ENCODE results near the gene FOSL1.

The FOSL1 gene

GRCh38 chr11:65891219-65892136 lies 8.7 kb downstream of the FOSL1 start:
- TF ChIP-seq, protein P1, sequence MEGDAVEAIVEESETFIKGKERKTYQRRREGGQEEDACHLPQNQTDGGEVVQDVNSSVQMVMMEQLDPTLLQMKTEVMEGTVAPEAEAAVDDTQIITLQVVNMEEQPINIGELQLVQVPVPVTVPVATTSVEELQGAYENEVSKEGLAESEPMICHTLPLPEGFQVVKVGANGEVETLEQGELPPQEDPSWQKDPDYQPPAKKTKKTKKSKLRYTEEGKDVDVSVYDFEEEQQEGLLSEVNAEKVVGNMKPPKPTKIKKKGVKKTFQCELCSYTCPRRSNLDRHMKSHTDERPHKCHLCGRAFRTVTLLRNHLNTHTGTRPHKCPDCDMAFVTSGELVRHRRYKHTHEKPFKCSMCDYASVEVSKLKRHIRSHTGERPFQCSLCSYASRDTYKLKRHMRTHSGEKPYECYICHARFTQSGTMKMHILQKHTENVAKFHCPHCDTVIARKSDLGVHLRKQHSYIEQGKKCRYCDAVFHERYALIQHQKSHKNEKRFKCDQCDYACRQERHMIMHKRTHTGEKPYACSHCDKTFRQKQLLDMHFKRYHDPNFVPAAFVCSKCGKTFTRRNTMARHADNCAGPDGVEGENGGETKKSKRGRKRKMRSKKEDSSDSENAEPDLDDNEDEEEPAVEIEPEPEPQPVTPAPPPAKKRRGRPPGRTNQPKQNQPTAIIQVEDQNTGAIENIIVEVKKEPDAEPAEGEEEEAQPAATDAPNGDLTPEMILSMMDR (IDR thresholded peaks at IDR 0.05; ENCODE audit: insufficient read depth, low read length, missing control alignments) = peak; percentile 37
- ChIA-PET POLR2A (interaction anchor here (0.7 to 8.7 kb wide), 13 partner anchors 8 to 233 kb away, joined by 3 to 136 read pairs (median 5); partner anchors contain the start of genes C11orf68, CFL1, DRAP1 and FOSL1), CTCF (interaction anchor here (0.9 to 33.3 kb wide), 7 partner anchors 9 to 88 kb away, joined by 3 to 1090 read pairs (median 20); partner anchors contain the start of genes C11orf68, CTSW, EFEMP2 and FOSL1)
- DNase-seq (ENCODE audit: low read depth, low spot score) = no peak
- peak overlapping the region; percentile 73 for H3K4me3 ChIP-seq (ENCODE audit: low read depth, low read length)

DNA sequence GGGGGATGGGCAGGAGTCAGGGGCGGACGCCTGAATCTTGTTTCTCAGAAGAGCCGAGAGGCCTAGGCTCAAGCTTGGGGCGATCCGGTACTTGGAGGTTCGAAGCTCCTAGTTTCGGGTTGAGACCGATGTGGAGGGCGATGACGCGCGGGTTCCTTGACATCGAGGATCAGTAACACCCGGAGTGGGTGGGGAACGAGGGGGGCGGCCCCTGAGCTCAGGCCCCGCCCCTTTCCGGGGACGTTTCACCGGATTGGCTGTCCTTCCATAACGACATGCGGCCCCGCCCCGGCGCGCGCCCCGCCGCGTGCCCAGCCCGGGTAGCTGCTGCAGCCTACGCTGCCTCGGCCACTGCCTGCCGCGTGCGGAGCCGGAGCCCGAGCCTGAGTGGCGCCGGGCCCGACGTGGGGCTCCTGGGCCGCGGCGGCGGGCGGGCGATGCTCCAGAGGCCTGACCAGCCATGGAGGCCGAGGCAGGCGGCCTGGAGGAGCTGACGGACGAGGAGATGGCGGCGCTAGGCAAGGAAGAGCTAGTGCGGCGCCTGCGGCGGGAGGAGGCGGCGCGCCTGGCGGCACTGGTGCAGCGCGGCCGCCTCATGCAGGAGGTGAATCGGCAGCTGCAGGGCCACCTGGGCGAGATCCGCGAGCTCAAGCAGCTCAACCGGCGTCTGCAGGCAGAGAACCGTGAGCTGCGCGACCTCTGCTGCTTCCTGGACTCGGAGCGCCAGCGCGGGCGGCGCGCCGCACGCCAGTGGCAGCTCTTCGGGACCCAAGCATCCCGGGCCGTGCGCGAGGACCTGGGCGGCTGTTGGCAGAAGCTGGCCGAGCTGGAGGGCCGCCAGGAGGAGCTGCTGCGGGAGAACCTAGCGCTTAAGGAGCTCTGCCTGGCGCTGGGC lies 9.6 kb downstream of the FOSL1 start, which contains the start of gene CCDC85B:
CCDC85B (plus strand) TSS at position 350 of the 895 bp plus-strand sequence; CDS start at position 461, 111 bp downstream.
- peak; percentile 66 for DNase-seq (ENCODE audit: low read depth, low spot score)
- TF ChIP-seq, protein P1 (IDR thresholded peaks at IDR 0.05; ENCODE audit: insufficient read depth, low read length, missing control alignments) = peak; percentile 21
- ChIA-PET CTCF (interaction anchor here (0.9 to 33.3 kb wide), 18 partner anchors 9 to 185 kb away, joined by 3 to 1090 read pairs (median 9); partner anchors contain the start of genes C11orf68, CTSW, EFEMP2 and FOSL1), POLR2A (interaction anchor here (0.7 to 8.7 kb wide), 18 partner anchors 9 to 232 kb away, joined by 3 to 136 read pairs (median 4); partner anchors contain the start of genes C11orf68, CFL1, DRAP1 and FOSL1)
- H3K4me3 ChIP-seq (ENCODE audit: low read depth, low read length) = peak within 1 kb of the TSS; percentile 73

GRCh38 chr11:65888163-65888814 lies 11.9 kb downstream of the FOSL1 start, which contains the start of gene FIBP:
FIBP (minus strand) TSS chr11:65888471; CDS start chr11:65888418, 53 bp downstream.
- peak; percentile 75 for DNase-seq (ENCODE audit: low read depth, low spot score)
- peak within 1 kb of the TSS; percentile 94 for H3K4me3 ChIP-seq (ENCODE audit: low read depth, low read length)
- CTCF ChIA-PET = interaction anchor here (0.7 to 33.3 kb wide), 31 partner anchors 16 to 380 kb away, joined by 3 to 1090 read pairs (median 5); partner anchors contain the start of genes AP5B1, BANF1, C11orf68 and CFL1
- TF ChIP-seq, protein P1 (IDR thresholded peaks at IDR 0.05; ENCODE audit: insufficient read depth, low read length, missing control alignments) = no peak
- POLR2A ChIA-PET = interaction anchor here (0.6 to 8.7 kb wide), 14 partner anchors 9 to 117 kb away, joined by 3 to 136 read pairs (median 5); partner anchors contain the start of genes C11orf68, CFL1, DRAP1 and FOSL1

DNA sequence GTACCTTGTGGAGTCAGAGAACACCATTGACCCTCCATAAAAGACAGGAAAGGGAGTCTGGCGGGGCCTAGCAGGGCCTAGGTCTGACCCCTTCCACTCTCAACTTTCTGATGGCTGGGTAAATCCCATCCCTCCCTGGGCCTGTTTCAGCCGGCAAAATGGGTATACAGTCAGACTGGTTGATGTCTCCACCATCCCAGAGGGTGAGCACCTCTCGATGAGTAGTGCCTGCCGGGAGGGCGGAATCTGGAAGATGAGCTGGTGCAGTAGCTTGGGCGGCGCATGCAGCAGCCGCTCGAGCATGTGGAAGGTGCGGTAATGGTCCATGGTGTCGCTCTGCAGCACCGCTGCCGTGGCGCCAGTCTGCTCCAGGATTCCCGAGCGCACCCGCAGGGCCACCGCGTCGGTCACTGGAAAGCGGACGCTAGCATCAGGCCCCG lies 12.4 kb downstream of the FOSL1 start:
- DNase-seq (ENCODE audit: low read depth, low spot score) = no peak
- ChIA-PET POLR2A (interaction anchor here (0.6 to 8.7 kb wide), 10 partner anchors 9 to 118 kb away, joined by 3 to 136 read pairs (median 6); partner anchors contain the start of genes C11orf68, CFL1, DRAP1 and FOSL1), CTCF (interaction anchor here (0.7 to 33.3 kb wide), 24 partner anchors 15 to 231 kb away, joined by 3 to 1090 read pairs (median 10); partner anchors contain the start of genes AP5B1, C11orf68, CFL1 and CTSW)
- TF ChIP-seq, protein P1 (IDR thresholded peaks at IDR 0.05; ENCODE audit: insufficient read depth, low read length, missing control alignments) = no peak
- H3K4me3 ChIP-seq (ENCODE audit: low read depth, low read length) = peak overlapping the region; percentile 94
